Neural crest cell (in vitro differentiated cells): ENCODE data around the gene RANBP9. TPM values are rescaled to one million over a fixed set of nuclear protein-coding genes. Genes with fewer than 3 reads are reported as not detected.

ENCODE experiments used
- DNase-seq: peaks from one replicate; pipeline ENCODE4 v3.0.0; 2021; ENCODE audit warnings: low read depth, mixed read lengths, low spot score
- H3K27ac Mint-ChIP-seq: one replicate; pipeline ENCODE4 v1.8.0; 2021; ENCODE audit warnings: mild to moderate bottlenecking, mixed read lengths; ENCODE audit not compliant: unreplicated experiment
- H3K27me3 Mint-ChIP-seq: 2 replicates; pipeline ENCODE4 v1.8.0; 2021; ENCODE audit warnings: low read depth, mild to moderate bottlenecking, mixed read lengths
- H3K36me3 Mint-ChIP-seq: 2 replicates; pipeline ENCODE4 v1.8.0; 2021; ENCODE audit warnings: low read depth, mild to moderate bottlenecking, mixed read lengths
- H3K4me1 Mint-ChIP-seq: 2 replicates; pipeline ENCODE4 v1.8.0; 2021; ENCODE audit warnings: mixed read lengths
- H3K4me3 Mint-ChIP-seq: one replicate; pipeline ENCODE4 v1.8.0; 2021; ENCODE audit warnings: mild to moderate bottlenecking, mixed read lengths
- H3K9me3 Mint-ChIP-seq: 2 replicates; pipeline ENCODE4 v1.8.0; 2021; ENCODE audit warnings: mixed read lengths
- CTCF ChIP-seq: fragments of 200-600 bp; sonication (generic); conservative IDR thresholded peaks from 2 replicates; pipeline ENCODE4 v1.5.0; 2021; ENCODE audit warnings: antibody characterized with exemption, mild to moderate bottlenecking
- total RNA-seq: library from RNA; stranded (reverse); gene quantifications from 2 replicates; pipeline ENCODE4 v1.2.1, GENCODE V29; 2021

Gene RANBP9
- total RNA-seq, 1 donor from 2014 or later, result 41.2 TPM

DNA sequence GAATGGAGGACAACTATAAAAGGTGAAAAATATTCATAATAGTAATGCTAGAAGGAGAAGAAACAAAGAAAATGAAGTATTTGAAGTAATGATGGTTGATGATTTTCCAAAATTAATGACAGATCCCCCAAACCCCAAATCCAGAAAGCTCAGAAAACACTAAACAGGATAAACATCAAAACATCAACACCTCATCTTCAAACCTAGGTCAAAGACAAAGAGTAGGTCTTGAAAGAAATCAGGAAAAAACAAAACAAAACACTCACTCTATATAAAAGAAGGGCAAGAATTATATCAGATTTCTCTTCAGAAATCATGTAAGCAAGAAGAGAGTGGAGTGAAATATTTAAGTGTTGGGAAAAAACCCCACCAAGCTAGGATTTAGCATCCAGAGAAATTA is 38.7 kb downstream of the RANBP9 start:
- Mint-ChIP-seq H3K27ac (peak overlapping the region; percentile 62), H3K9me3 (peaks cover 9% of the 10 kb centered on the region), H3K4me3 (no peak overlapping the region), H3K27me3 (no peaks in the 10 kb centered on the region), H3K4me1 (peaks cover 13% of the 10 kb centered on the region), H3K36me3 (peaks cover 23% of the 10 kb centered on the region)
- no peak for DNase-seq
- TF ChIP-seq CTCF, result no peak

- peaks cover 7% of the 10 kb centered on the region for H3K9me3 Mint-ChIP-seq
- no peak overlapping the region for H3K27ac Mint-ChIP-seq
Measured at GRCh38 chr6:13671548-13672127, 40.0 kb downstream of the RANBP9 start.

DNA sequence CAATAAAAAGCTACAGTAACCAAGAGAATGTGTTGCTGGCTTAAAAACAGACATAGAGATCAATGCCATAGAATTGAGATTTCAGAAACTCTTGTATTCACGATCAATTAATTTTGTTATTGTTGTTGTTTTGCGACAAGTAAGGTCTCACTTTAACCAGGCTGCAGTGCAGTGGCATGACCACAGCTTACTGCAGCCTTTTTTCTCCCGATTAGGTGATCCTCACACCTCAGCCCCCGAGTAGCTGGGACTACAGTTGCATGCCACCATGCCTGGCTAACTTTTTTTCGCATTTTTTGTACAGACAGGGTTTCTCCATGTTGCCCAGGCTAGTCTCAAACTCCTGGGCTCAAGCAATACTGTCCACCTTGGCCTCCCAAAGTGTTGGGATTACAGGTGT is 42.2 kb downstream of the RANBP9 start:
- H3K27ac Mint-ChIP-seq, result no peak overlapping the region

More at GRCh38 chr6:13671548-13672127, 40.0 kb downstream of the RANBP9 start:
- DNase-seq, result no peak
- H3K36me3 Mint-ChIP-seq, result peaks cover 18% of the 10 kb centered on the region
- no peaks in the 10 kb centered on the region for H3K27me3 Mint-ChIP-seq
- no peak for TF ChIP-seq CTCF
- H3K4me3 Mint-ChIP-seq, result no peak overlapping the region
- H3K4me1 Mint-ChIP-seq, result peaks cover 13% of the 10 kb centered on the region

DNA sequence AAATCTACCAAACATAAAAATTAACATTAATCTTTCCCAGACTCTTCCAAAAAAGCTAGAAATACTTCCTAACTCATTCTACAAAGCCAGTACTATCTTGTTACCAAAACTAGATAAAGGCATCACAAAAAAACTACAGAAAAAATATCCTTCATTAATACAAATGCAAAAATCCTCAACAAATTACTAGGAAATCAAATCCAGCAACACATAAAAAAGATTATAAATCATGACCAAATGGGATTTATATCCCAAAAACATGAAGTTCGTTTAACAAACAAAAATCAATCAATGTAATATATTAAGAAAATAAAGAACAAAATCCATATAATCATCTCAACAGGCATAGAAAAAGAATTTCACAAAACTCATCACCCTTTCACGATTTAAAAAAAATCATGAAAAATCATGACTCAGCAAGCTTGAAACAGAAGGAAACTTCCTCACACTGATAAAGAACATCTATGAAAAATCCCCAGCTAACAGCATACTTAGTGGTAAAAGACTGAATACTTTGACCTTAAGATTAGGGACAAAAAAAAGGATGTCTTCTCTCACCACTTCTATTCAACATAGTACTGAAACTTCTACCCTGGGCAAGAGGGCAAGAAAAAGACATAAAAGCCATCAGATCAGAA is 43.2 kb downstream of the RANBP9 start:
- no peak for DNase-seq
- Mint-ChIP-seq H3K36me3 (peaks cover 17% of the 10 kb centered on the region), H3K4me3 (no peak overlapping the region), H3K27ac (no peak overlapping the region), H3K4me1 (peaks cover 7% of the 10 kb centered on the region), H3K27me3 (no peaks in the 10 kb centered on the region), H3K9me3 (peaks cover 5% of the 10 kb centered on the region)
- no peak for TF ChIP-seq CTCF

More for the DNA sequence above, 42.2 kb downstream of the RANBP9 start:
- TF ChIP-seq CTCF, result no peak
- DNase-seq, result no peak
- H3K4me1 Mint-ChIP-seq, result peaks cover 8% of the 10 kb centered on the region
- no peaks in the 10 kb centered on the region for H3K27me3 Mint-ChIP-seq
- peaks cover 5% of the 10 kb centered on the region for H3K9me3 Mint-ChIP-seq
- H3K4me3 Mint-ChIP-seq, result no peak overlapping the region
- H3K36me3 Mint-ChIP-seq, result peaks cover 18% of the 10 kb centered on the region

DNA sequence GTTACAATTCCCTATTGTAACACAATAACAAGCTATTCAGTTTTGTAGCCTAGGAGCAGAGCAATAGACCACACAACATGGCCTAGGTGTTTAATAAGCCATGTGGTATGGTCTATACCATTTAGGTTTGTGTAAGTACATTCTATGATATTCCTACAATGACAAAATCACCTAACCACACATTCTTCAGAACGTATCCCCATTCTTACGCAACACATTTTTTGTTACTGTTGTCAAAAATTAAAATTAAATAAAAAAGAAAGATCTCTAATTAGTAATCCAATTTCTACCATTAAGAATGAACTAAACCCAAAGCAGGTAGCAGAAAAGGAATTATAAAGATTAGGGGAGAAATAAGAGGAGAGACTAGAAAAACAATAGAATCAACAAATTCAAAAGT is 44.0 kb downstream of the RANBP9 start:
- H3K27me3 Mint-ChIP-seq, result no peaks in the 10 kb centered on the region
- peaks cover 6% of the 10 kb centered on the region for H3K4me1 Mint-ChIP-seq
- H3K27ac Mint-ChIP-seq, result no peak overlapping the region
- peaks cover 5% of the 10 kb centered on the region for H3K9me3 Mint-ChIP-seq
- TF ChIP-seq CTCF, result no peak
- peaks cover 14% of the 10 kb centered on the region for H3K36me3 Mint-ChIP-seq
- no peak for DNase-seq
- H3K4me3 Mint-ChIP-seq, result no peak overlapping the region
